ENCODE measurements around the gene SYNPO. TPM values are rescaled to one million over a fixed set of nuclear protein-coding genes. Genes with fewer than 3 reads are reported as not detected.

SYNPO gene
- total RNA-seq, 2 donors from 2014 or later = 43.6 to 73.9 TPM

GRCh38 chr5:150706776-150707390 lies 66.4 kb downstream of the SYNPO start:
- intact Hi-C loops (cut with DNase I, micrococcal nuclease) = loop anchor here in 1 of 2 donors (10.0 kb wide), 1 partner anchor 138 kb away; the partner anchor contains the start of gene IRGM
- ATAC-seq (no peak), DNase-seq (no peak)

Other genes with a start within 250 kb of the SYNPO start
- gene CD74, start 227.8 kb upstream of the SYNPO start, total RNA-seq = 100 to 1,000 TPM; 132 to 435 TPM
- 1,000 to 10,000 TPM; 1,685 to 1,991 TPM for gene RPS14, start 190.9 kb upstream of the SYNPO start, total RNA-seq
- gene NDST1, start 132.5 kb upstream of the SYNPO start, total RNA-seq = 10 to 100 TPM; 63.5 to 73.9 TPM
- gene MYOZ3, start 20.6 kb downstream of the SYNPO start, total RNA-seq = 1 to 10 TPM in 1 of 2 donors, under 1 TPM in 1; 0.31 to 1.1 TPM
- gene RBM22, start 60.4 kb downstream of the SYNPO start, total RNA-seq = 10 to 100 TPM; 29.3 to 39.5 TPM
- gene DCTN4, start 118.4 kb downstream of the SYNPO start, total RNA-seq = 10 to 100 TPM; 44.6 to 51.5 TPM
- 10 to 100 TPM; 11.0 to 13.6 TPM for gene SMIM3, start 138.1 kb downstream of the SYNPO start, total RNA-seq
- not detected for gene IRGM, start 205.9 kb downstream of the SYNPO start, total RNA-seq